ENCODE results near the gene EHF.

Gene EHF

DNA sequence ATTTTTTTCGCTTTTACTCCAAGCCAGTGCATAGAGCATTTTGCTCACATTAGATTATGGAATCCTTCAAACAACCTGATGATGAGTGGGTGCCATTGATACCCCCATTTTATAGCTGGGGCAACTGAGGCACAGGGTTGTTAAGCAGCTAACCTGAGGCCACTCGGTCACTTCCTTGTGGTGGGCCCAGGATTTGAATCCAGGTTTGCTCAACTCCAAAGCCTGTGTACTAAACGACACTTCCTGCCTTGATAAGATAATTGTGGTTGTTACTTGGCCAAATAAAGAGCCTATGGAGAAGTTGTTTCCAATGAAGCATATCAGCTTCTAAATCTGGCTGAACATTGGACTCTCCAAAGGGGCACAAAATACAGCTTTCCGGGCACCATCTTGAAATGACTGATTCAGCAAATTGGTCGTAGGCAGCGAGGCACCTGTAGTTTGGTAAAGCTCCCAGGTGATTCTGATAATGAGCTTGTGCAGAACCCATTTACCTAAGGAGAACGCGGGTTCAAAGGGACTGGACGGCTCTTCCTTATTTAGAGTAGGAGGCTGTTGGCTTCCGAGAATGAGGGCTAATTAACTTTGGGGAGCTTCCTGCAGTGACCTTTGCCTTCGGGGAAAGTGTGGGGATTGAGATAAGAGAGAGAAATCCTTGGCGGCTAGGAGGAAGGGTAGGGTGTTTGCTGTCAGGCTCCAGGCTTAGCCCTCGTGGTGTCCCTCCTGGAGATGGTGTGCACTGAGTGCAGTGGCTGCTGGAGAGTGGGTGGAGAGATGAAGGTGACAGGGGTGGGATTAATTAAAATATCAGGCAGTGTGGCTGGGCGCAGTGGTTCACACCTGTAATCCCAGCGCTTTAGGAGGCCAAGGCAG is 17.5 kb upstream of the EHF start:
- DNase-seq = no peak

DNA sequence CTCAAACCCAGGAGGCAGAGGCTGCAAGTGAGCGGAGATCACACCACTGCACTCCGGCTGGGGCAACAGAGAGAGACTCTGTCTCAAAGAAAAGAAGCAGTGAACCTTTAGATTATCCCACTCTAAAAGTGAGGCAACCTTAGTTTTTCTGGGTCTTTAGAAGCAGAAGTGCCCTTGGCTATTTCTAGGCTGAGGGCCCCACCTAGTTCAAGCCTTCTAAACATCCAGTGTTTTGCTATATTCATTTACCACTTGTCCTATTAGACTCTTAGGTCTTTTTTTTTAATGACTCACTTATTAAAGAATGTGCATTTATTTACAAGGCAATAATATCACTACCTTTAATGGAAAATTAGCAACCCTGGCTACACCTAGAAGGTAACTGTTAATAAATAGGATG is 16.7 kb upstream of the EHF start:
- DNase-seq = no peak

DNA sequence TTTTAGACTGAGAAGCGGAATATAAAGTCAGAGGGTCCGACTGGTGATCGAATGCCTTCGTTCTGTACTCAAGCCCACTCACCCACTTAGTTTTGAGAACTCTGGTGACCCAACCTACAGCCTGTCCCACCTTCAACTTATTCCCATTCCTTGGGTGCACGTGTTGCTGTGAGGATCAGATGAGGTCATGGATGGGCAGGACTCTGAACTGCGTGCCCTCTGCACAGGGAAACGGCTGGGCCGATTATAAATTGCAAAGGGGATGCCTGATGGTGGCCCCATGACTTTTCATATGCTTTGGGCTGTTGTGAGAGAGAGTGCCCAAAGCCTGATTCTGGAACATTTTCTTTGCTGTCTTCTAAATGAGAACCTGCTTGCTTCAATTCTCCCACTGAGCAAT is 16.0 kb upstream of the EHF start:
- no peak for DNase-seq

DNA sequence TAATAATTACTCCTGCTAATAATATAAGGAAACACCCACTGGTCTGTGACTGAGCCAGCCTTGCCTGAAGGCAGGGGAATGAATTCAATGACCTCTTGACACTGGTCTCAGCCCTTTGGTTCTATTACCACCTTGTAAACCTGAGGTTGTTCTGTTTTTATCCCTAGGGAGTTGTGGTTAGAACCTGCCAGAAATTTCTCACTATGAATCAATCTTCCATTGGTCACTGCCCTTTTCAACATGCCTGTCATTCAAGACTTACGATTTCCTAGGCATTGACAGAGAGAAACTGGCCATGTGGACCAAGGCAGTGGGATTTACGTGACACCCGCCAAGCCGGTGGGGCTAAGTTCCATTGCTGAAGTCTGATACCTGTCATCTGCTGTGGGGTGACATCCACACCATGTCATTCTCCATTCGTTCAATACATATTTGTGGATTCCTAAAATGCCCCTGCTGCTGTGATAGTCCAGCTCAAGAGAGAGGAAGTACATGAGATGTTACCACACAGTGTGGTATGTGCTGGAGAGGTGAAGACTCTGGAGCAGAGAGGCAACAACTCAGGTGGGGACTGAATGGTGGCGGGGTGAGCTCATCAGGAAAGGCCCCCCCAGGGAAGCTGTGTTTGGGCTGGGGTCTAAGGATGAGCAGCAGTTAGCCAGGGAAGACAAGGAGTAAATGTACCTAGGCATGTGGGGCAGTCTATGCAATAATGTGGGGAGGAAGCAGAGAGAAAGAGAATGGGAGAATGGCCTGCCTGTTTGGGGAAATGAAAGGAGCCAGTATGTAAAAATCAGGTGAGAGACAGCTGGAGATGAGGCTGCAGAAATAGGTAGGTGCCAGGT is 15.2 kb upstream of the EHF start:
- DNase-seq = no peak

DNA sequence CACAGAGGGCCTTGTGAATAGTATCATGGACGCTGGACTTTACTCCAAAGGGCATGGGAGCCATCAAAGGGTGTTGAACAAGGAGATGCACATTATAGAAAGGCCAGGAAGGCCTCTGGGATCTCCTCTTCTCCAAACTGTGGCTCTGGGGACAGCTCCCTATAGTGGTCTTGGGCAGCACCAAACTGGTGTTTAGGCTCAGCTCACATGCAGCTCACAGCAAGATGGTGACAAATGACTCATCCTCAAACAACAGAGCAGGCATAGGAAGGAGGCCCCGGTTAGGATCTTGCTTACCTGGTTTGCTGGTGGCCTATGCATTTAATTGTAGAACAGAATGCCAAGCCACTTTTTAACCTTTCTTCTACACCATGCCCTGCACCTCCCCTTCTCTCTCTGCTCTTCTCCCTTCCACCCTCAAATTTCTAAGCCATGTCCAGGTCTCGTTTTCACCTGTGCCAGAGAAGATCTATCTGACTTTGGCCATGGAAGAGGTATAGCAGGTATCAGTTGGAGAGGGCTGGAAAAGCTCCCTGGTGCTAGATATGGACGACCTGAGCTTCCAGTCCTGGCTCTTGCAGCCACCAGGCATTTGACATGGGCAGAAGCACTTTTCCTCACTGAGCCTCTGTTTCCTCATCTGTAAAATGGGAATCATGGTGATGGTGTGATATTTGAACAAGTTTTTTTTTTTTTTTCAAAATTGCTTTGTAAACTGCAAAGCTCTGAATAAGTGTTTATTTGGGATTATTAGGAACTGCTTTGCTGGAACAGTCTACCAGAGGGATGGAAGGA is 14.4 kb upstream of the EHF start:
- no peak for DNase-seq

DNA sequence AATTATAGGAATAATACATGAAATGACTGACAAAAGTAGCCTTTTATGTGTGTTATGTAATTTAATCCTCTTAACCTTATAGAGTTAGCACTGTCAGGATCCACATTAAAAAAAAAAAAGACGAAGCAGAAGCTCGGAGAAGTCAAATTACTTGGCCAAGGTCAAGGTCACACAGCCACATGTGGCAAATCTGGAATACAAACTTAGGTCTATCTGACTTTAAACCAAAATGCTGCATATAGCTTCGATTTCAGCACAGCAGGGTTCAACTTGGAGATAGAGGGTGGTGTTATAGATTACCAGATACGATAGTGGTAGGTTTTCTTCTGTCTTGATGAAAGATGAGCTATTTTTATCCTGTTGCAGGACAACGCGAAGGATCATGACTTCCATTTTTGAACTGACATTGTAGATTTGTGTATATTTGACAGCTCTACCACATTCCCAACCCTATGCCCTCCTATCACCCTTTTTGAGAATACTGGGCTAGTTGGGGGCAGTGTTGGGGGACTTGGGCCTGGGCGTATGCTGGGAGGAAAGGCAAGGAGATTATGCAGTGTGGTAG is 11.6 kb upstream of the EHF start:
- DNase-seq = no peak

DNA sequence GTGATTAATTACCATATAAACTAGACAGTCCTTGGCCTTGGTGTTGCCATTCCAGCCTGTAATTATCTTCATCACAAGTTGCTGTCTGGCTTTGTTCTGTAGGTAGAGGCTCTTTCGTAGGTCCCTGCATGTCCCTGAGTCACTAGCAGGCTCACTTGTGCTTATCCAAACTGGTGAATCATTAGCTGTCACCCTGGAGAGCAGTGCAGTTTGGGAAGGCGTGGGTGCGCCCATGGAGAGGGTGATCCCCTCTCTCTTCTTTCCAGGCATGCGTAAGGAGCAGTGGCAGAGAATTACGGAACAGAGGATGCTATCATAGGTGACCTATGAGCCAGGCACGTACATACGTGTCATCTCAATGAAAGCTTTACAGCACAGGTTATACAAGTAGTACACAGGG is 11.0 kb upstream of the EHF start:
- DNase-seq = no peak

DNA sequence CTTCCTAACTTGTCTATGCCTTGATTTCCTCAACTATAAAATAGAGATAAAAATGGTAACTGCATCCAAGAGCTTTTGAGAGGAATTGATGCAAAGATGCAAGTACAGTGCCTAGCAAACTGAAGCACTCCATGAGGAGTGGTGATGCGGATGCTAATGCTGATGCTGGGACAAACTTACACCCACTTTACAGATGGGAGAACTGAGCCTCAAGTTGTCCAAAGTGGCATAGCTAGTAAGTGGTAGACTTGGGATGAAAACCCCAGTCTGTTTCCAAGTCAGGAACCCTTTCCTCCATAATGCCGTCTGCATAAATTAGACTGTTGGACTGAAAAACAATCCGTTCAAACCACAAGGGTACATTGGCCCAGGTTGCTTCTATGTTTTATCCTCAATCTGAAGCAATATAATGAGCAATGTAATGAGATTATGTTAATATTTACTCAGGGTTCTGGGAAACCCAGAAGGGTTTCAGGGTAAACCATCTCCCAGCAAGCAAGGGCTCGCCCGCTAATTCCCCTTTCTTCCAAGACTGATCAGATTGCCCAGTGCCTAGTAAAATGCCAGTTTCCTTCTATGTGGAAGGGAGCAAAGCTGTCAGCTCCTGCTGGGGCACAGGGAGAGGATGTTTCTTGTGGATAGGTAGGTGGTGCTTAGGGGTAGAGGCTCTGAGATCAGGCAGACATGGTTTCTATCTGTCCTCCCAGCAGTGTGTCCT is 10.4 kb upstream of the EHF start:
- DNase-seq = no peak

DNA sequence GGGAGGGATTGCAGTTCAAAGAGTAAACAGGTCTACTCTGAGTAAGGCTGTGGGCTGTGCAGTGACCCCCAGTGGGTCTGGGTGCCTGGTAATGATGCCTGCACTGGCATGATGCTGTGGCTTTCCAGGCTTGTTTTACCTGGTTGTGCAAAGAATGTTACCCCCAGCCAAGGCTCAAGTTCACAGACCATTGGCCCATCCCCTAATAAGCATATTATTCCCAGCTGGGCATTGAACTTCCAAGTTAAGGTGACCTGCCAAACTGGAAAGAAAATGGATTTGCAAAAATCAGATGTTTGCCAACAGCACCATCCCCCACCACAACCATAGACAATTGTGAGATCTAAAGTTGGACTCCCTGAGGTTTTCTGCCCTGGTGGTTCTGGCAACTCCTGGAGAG is 7.9 kb upstream of the EHF start:
- no peak for DNase-seq

DNA sequence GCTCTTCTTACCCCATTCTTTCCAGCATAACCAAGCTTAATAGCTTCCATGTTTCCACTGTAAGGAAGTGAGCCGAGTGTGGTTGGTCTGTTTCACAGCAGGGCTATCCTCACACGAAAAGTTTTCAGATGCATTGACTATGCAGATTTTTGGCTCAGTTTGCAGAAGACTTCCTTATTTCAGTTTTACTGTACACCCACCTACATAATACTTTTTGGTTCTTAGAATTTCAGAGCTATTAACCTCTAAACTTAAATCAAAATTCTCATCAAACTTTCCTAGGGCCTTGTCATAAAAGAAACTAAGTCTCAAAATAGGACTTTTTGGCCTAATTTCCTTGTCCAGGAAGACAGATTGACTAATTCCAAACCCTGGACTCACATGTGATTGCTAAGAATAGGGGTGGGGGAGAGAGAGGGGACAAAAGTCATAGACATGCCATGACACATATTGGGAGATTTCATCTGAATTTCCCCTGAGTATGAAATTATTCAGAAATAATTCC is 7.3 kb upstream of the EHF start:
- DNase-seq = peak; percentile 24

DNA sequence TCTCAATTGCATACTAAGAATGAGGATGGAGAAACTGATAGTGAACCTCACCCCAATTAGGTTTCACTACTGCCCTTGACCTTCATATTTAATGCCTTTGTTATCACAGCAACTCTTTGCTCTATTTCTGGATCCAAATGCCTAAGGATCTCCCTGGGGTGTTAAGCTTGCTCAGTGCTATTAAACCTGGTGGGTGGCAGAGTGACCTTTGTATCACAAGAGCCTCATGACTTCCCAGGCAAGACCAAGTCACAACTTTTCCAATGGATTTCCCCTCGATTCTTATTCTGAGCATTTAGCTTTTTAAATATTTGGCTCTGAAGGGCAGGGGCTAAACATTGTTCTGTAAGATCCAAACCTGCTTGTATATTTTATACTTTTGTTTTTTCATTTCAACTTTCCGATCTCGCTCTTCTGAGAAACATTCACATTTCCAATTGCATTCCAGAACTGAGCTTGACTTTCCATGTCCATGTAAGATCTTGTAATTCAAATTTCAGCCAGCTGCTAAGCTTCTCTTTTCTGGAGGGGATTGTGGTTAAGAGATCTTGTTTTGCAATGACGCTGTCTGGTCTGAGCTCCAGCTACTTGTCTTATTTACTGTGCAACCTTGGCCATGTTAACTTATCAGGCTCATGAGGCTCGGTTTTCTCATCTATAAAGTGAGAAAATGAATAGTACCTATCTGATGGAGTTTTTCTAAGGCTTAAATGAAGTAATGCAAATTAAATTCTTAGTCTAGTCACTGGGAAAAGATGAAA is 6.4 kb upstream of the EHF start:
- no peak for DNase-seq

DNA sequence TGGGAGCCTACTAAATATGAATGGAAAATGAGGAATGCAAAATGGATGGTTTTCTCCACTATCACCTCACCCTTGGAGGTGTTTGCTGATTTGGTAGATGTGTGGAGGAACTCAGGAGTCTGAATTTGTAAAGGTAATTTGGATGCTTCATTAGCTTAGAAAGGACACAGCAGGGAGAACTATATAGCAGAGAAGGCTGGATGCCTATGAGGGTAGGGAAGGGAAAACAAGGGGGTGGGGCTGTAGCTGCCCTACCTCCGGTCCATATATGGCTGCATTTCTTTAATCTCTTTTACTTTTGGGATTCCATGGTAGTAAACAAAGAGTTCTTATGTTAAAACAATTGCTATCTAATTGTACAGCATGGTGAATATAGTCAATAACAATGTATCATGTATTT is 4.8 kb upstream of the EHF start:
- DNase-seq = no peak

DNA sequence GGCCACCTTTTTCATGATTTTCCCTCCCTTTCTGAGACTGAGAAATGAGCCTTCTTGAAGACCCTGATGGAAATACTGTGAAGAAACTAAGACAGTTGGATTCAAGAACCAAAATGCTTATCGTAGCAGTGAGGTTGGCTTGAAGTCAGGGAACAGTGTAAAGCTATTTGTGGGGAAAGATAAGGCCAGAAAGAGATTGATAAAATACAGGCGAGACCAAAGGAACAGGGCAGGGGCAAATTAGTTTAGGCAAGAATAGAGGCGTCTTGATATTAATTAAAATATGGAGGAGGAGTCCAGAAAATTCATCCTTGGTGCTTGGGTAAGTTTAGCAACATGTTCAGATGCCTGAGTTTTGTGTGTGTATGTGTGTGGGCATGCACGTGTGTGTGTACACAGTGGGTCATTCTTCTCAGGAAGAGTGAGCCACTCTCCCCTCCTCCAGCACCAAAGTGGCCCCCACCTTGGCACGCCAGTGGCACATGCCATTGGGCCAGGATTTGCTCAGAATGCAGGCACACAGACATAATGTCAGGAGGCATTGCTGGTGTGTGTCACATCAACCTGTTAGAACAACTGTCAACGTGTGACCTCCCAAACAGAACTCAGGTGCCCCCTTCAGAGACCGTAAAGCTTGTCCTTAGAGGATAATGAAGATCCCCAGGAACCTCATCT is 3.9 kb upstream of the EHF start:
- DNase-seq = no peak

DNA sequence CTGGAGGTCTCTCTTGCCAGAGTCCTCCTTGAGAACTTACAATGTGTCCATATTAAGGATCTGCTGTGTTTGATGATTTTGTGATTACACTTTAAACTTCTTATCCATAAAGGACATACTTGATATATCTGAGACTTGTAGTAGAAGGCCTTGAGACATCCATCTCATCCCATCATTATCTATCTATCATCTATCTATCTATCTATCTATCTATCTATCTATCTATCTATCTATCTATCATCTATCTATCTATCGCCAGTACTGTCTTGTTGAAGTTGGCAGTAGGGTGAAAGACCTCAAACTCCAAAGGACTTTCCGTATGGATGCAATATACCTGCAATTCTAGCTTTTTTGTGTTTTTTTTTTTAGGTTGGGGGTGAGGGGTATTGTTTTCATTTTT is 2.5 kb upstream of the EHF start:
- no peak for DNase-seq

DNA sequence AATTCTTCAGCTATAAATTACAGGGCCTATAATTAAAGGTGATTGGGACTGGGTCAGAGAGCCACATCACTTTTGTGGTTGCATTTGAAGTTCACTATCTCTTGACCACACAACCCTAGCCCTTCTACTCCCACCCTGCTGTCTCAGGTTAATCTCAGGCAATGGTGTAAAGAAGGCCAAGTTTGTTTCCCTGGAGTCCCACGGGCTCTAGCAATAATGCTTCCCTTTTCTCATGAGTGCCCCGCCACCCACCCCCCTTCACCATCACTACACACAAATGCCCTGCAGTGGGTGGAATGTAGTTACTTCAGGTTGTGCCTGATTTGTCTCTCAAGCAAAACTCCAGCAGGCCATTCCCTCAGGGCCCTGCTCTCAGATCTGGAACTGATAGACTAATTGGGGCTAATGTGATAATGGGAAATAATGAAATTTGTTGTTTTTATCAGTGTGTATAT is 1.8 kb upstream of the EHF start:
- DNase-seq = no peak

DNA sequence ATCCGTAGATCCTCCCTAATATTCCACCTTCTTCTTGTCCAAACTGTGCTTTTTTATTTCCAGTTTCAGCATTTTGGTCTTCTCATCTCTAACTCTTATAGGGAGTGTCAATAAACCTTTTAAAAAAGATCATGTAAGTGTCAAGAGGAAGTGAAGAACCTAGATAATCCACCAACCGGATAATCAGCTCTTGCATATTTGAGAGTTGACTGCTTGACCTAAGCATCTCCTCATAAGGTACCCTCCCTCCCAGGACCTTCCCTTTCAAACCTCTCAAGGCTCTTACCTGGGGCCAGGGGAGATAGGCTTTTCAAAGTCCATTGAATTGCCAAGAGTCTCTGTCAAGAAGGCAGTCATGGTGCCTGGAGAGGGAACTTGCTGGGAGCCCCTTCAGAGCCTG is 691 bp upstream of the EHF start:
- DNase-seq = no peak

DNA sequence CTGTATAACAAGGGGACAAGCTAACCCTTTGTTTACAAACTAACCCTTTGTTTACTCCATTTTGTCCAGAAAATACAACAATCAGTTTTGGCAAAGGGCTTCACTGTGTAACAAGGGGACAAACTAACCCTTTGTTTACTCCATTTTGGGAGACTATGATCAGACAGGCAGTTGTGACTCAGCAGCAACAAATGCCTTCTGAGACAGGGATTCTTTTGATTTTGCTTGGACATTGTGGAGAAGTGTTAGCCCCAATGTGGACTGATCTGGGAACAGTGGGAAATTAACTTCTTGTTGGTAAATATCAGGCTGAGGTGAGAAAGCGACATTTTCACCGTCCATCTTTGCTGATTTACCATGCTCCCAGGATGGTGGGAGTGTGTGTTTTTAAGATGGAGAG is 983 bp downstream of the EHF start:
- DNase-seq = no peak

DNA sequence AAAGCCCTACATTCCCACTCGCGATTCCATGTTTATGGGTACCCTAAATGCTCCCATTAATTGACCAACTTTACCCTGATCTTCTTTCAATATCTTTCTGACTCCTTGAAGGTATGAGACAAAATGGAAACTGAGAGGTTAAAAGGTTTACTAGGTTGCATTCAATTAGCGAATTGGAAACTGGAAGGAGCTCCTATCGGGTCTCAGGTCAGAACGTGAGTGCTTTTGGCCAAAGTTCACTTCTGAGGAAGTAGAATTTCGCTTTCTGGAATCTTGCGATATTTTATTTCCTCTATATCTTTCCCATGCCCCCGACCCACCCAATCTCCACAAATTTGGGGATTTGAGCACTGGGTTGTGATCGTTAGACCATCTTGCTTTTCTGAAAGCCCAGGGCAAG is 2.6 kb downstream of the EHF start:
- no peak for DNase-seq

DNA sequence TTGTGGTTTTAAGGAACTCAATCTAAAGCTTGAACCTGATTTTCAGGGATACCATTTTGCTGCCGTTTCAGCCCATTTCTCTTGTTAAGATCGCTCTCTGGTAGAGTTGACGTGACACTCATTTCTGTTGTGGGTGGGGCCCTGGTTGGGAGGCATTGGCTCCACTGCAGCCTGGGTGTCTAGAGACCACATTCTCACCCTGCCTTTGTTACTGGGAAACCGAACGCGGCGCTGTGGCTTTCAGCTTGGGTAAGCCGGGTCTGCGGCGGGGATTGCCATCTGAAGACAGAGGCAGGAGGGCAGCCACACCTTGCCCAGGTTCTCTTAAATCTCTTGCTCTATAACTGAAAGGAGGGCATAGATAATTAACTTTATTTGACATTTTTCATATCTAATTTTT is 3.2 kb downstream of the EHF start:
- DNase-seq = peak; percentile 35

DNA sequence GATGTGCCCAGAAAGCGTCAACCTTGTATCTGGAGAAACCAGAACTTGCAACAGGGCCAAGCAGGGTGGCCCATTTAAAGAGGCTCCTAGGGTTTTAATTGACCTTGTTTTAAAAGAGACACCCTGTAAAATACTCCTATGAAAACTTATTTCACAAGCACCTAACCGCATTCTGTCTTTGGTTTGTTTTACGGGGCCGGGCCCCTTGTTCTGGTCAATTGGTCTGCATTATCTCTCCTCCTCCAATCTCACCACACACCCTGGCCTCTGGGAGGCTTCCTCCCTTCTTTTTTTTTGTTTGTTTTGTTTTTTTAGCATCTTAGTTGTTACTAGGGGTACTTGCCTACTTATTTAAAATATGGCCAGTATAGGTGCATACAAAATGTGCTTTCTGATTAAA is 4.7 kb downstream of the EHF start:
- no peak for DNase-seq

DNA sequence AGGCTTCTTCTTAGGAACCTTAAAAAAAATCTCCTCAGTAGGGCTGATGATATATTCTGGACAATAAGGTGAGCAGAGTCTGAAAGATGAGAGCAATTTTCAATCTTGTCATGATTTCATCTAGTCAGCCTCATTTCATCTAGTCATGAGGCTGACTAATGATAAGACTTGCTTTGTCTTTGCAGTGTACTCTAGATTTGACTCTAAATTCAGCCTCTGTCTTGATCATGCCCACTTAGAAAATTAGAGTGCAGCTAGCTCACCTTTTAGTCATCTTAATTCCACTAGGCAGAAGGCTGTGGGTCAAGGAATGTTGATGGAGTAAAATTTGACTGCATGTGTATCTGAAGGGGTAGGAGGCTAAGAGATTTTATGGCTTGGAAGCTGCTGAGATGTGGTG is 5.5 kb downstream of the EHF start:
- no peak for DNase-seq
